Suprapubic skin (tissue), 4 donors: ENCODE results near the gene FBXO42. TPM values are rescaled to one million over a fixed set of nuclear protein-coding genes. Genes with fewer than 3 reads are reported as not detected.
"Not testable (repeated sequence)": the region's sequence is repeated elsewhere in the genome, so short reads cannot be mapped to it uniquely, and the experiment has no call there.

Experiments
- DNase-seq, 2 donors: peaks; one replicate each; pipeline ENCODE4 v3.0.0-alpha.2; 2019; ENCODE audit warnings: low spot score in 2 of 2
- H3K27ac ChIP-seq: fragments of 200-600 bp; sonication (generic); one replicate; pipeline ENCODE4 v1.5.1; 2019
- H3K27me3 ChIP-seq: fragments of 200-600 bp; sonication (generic); one replicate; pipeline ENCODE4 v1.5.1; 2019
- H3K36me3 ChIP-seq: fragments of 200-600 bp; sonication (generic); one replicate; pipeline ENCODE4 v1.5.1; 2019
- H3K4me1 ChIP-seq: fragments of 200-600 bp; sonication (generic); one replicate; pipeline ENCODE4 v1.5.1; 2019
- H3K4me3 ChIP-seq: fragments of 200-600 bp; sonication (generic); one replicate; pipeline ENCODE4 v1.5.1; 2019; ENCODE audit warnings: mild to moderate bottlenecking
- H3K9me3 ChIP-seq: fragments of 200-600 bp; sonication (generic); one replicate; pipeline ENCODE4 v1.5.1; 2019
- EP300 ChIP-seq: sonication (generic); formaldehyde crosslinking; IDR thresholded peaks from one replicate; pipeline ENCODE4 v1.6.1; 2017; ENCODE audit warnings: antibody characterized with exemption
- POLR2A ChIP-seq, 2 donors: fragments of 450-650 bp; IDR thresholded peaks; one replicate each; pipeline ENCODE4 v1.6.1; 2017; ENCODE audit warnings: antibody characterized with exemption in 2 of 2, mild to moderate bottlenecking in 2 of 2, moderate library complexity in 2 of 2
- POLR2AphosphoS5 ChIP-seq, 3 donors: sonication (generic); formaldehyde crosslinking; IDR thresholded peaks; one replicate each; pipeline ENCODE4 v1.6.1; 2017; ENCODE audit warnings: antibody characterized with exemption in 3 of 3
- WGBS: methylation state at CpG from one replicate; pipeline ENCODE4 v1.1.5; 2018; 5-methylcytosine and 5-hydroxymethylcytosine counted together
- total RNA-seq, 4 donors: library from RNA; depleted of rRNA; stranded (reverse); fragments of >200 nt; gene quantifications; one replicate each; pipeline ENCODE4 v1.1.0, GENCODE V29; 2016
- TF ChIP-seq, protein P1 (sequence below), 2 donors: fragments of 200-600 bp in 1 of 2; fragments of 450-650 bp in 1 of 2; sonication (generic) in 1 of 2; IDR thresholded peaks; one replicate each; pipeline ENCODE4 v1.5.1; 2016 to 2019; ENCODE audit warnings: antibody characterized with exemption in 2 of 2, mild to moderate bottlenecking in 1 of 2, moderate library complexity in 1 of 2

FBXO42 gene
- total RNA-seq, 4 donors from 2014 or later = 51.1 to 61.4 (median 55.5) TPM

- WGBS = 77% methylated on average over 2 of the region's 2 CpGs
- no peak for DNase-seq
- no peaks in the 10 kb centered on the region for H3K27me3 ChIP-seq
- H3K9me3 ChIP-seq = no peaks in the 10 kb centered on the region
- H3K36me3 ChIP-seq = peaks cover 21% of the 10 kb centered on the region
- H3K4me1 ChIP-seq = peaks cover 63% of the 10 kb centered on the region
- H3K4me3 ChIP-seq = no peak overlapping the region
- H3K27ac ChIP-seq = peak overlapping the region; percentile 83
- TF ChIP-seq POLR2A (IDR thresholded peaks at IDR 0.05) = no peak
- no peak for TF ChIP-seq EP300
Observed at GRCh38 chr1:16247441-16247840, 104.8 kb downstream of the FBXO42 start.

DNA sequence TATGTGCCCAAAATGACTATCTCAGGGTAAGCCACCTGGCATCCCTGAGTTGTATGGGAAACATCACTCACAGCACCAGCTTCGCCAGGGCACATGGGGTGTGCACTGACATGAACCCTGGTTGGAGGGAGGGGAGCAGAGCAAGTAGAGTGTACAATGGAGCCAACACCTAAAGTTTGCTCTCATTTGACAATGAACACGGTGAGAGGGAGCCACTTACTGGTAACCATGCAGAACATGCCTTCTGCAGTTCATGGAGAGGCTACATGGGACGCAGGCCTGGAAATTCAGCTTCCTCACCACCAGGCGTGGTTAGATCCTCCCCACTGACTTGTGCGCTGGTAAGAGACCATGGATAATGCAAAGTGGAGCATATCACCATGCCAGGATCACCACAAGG, 105.3 kb downstream of the FBXO42 start:
- 79% methylated on average over 5 of the region's 5 CpGs for WGBS
- no peak overlapping the region for H3K27ac ChIP-seq
- no peaks in the 10 kb centered on the region for H3K27me3 ChIP-seq
- no peak overlapping the region for H3K4me3 ChIP-seq
- H3K36me3 ChIP-seq = peaks cover 18% of the 10 kb centered on the region
- peaks cover 63% of the 10 kb centered on the region for H3K4me1 ChIP-seq
- no peak for TF ChIP-seq EP300
- no peaks in the 10 kb centered on the region for H3K9me3 ChIP-seq
- DNase-seq = no peak

DNA sequence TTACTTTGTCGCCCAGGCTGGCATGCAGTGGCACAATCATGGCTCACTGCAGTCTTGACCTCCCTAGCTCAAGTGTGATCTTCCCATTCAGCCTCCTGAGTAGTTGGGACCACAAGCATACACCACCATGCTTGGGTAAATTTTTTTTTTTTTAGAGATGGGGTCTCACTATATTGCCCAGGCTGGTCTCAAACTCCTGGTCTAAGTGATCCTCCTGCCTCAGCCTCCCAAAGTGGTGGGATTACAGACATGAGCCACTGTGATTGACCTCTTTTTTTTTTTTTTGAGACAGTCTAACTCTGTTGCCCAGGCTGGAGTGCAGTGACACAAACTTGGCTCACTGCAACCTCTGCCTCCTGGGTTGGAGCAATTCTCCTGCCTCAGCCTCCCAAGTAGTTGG, 106.0 kb downstream of the FBXO42 start:
- 100% methylated on average over 1 of the region's 1 CpG for WGBS
- peaks cover 11% of the 10 kb centered on the region for H3K36me3 ChIP-seq
- H3K27me3 ChIP-seq, H3K27ac ChIP-seq, H3K4me3 ChIP-seq, DNase-seq, H3K9me3 ChIP-seq: not testable (repeated sequence)
- H3K4me1 ChIP-seq = peaks cover 56% of the 10 kb centered on the region

DNA sequence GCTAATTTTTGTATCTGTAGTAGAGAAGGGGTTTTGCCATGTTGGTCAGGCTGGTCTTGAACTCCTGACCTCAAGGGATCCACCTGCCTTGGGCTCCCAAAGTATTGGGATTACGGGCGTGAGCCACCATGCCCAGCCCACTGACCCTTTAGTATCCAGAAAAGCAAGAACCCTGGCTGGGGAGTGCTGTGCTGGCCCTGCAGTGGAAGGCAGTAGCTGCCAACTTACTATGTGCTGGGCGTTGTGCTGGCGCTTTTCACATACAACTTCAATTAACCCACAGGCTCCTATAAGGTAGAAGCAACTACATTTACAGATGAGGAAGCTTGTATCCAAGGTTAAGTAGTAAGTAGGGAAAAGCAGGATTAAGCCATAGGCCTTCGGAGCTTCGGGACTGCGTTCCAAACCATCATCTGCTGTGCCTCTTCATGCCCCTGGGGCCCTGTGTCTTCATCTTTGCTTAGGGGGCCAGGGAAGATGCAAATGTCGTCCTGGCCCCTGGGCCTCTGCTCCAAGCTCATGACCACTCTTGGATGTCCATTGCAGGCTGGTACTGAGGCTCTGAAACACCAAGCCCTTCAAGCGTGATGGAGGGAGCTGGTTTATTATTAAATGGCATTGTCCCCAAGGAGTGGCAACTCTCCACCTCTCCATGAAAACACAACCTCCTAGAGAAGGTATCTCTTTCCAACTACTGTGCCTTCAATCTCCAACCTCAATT, 106.6 kb downstream of the FBXO42 start:
- H3K4me1 ChIP-seq = peaks cover 52% of the 10 kb centered on the region
- WGBS = 89% methylated on average over 7 of the region's 9 CpGs
- H3K36me3 ChIP-seq = peaks cover 5% of the 10 kb centered on the region
- H3K4me3 ChIP-seq = no peak overlapping the region
- DNase-seq = no peak
- H3K27ac ChIP-seq = no peak overlapping the region
- no peak for TF ChIP-seq POLR2AphosphoS5 (IDR thresholded peaks at IDR 0.05)
- TF ChIP-seq POLR2A (IDR thresholded peaks at IDR 0.05) = no peak
- no peak for TF ChIP-seq EP300
- TF ChIP-seq, protein P1, sequence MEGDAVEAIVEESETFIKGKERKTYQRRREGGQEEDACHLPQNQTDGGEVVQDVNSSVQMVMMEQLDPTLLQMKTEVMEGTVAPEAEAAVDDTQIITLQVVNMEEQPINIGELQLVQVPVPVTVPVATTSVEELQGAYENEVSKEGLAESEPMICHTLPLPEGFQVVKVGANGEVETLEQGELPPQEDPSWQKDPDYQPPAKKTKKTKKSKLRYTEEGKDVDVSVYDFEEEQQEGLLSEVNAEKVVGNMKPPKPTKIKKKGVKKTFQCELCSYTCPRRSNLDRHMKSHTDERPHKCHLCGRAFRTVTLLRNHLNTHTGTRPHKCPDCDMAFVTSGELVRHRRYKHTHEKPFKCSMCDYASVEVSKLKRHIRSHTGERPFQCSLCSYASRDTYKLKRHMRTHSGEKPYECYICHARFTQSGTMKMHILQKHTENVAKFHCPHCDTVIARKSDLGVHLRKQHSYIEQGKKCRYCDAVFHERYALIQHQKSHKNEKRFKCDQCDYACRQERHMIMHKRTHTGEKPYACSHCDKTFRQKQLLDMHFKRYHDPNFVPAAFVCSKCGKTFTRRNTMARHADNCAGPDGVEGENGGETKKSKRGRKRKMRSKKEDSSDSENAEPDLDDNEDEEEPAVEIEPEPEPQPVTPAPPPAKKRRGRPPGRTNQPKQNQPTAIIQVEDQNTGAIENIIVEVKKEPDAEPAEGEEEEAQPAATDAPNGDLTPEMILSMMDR (IDR thresholded peaks at IDR 0.05) = no peak
- H3K27me3 ChIP-seq = no peaks in the 10 kb centered on the region
- H3K9me3 ChIP-seq = no peaks in the 10 kb centered on the region

DNA sequence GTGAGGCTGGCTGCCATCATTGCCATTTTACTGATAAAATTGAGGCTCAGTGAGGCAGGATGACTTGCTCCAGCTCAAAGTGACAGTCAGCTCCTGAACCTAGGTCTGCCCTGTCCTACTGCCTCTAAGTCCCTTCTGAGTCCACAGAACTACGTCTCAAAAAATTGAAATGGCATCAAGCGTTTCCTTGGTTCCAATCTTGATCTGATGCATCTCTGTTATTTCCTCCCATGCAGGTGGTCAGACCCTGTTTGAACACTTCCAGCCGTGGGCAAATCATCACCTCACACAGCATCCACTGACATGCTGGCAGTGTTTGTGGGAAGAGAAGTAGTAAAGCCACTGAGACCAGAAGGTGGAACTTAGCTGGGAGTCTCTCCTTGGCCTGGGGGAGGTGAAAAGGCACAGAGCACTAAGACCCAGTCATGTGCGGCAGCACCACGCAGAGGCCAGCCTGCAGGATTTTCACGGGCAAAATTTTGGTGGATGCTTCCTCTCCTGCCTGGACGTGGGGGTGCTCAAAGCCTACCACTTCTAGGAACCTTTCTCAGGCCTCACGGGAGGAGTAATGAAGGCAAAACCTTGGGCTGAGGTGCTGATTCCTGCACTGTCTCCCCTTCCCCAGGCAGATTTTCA, 107.5 kb downstream of the FBXO42 start:
- 81% methylated on average over 8 of the region's 8 CpGs for WGBS
- H3K4me3 ChIP-seq = no peak overlapping the region
- H3K4me1 ChIP-seq = peaks cover 47% of the 10 kb centered on the region
- no peaks in the 10 kb centered on the region for H3K27me3 ChIP-seq
- H3K9me3 ChIP-seq = no peaks in the 10 kb centered on the region
- H3K27ac ChIP-seq = no peak overlapping the region
- peaks cover 5% of the 10 kb centered on the region for H3K36me3 ChIP-seq
- TF ChIP-seq, protein P1 (IDR thresholded peaks at IDR 0.05) = no peak
- TF ChIP-seq POLR2AphosphoS5 (IDR thresholded peaks at IDR 0.05) = no peak
- TF ChIP-seq POLR2A (IDR thresholded peaks at IDR 0.05) = no peak
- no peak for TF ChIP-seq EP300
- DNase-seq = no peak

DNA sequence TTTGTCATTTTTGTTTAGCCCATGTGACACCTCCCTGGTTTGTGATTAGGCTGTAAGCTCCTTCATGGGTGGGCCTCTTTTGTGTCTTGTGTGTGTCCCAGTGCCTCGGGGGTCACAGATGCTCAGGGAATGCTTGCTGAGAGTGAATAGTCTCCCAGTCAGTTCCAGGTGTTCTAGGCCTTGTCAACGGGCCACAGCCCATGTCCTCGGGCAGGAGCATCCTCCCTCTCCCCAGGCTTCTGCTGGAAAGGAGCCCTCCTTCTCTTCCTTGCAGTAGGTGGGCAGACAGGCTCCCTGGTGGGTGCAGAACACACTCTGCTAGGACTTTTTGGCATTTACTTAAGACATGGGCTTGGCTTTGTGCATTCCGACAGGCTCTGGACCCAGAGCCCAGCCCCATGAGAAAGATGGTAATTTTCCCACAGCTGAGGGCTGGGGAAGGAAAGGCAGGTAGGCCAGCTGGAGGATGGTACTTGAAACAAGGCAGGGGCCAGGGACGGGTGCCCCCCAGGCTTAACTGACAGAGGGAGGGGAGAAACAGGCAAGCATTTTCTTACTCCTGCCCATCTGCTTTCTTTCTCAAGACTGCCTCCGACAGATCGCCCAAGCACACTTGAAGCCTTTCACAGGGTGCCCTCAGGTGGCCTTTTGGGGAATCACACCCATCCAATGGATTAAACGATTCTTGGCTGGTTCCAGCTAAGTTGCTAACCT, 108.2 kb downstream of the FBXO42 start:
- no peaks in the 10 kb centered on the region for H3K27me3 ChIP-seq
- H3K36me3 ChIP-seq = peaks cover 5% of the 10 kb centered on the region
- DNase-seq = peak; percentile 88 to 90
- no peak overlapping the region for H3K4me3 ChIP-seq
- peaks cover 40% of the 10 kb centered on the region for H3K4me1 ChIP-seq
- H3K27ac ChIP-seq = no peak overlapping the region
- WGBS = 8% methylated on average over 7 of the region's 8 CpGs
- no peaks in the 10 kb centered on the region for H3K9me3 ChIP-seq
- TF ChIP-seq, protein P1 (IDR thresholded peaks at IDR 0.05) = peak; percentile 81 to 84
- TF ChIP-seq EP300 = no peak
